ENCODE results near the gene PRDM16. TPM values are rescaled to one million over a fixed set of nuclear protein-coding genes. Genes with fewer than 3 reads are reported as not detected.

PRDM16 gene
- total RNA-seq, 4 donors from 2014 or later, result 0.26 to 7.7 (median 0.35) TPM; not detected in 1

DNA sequence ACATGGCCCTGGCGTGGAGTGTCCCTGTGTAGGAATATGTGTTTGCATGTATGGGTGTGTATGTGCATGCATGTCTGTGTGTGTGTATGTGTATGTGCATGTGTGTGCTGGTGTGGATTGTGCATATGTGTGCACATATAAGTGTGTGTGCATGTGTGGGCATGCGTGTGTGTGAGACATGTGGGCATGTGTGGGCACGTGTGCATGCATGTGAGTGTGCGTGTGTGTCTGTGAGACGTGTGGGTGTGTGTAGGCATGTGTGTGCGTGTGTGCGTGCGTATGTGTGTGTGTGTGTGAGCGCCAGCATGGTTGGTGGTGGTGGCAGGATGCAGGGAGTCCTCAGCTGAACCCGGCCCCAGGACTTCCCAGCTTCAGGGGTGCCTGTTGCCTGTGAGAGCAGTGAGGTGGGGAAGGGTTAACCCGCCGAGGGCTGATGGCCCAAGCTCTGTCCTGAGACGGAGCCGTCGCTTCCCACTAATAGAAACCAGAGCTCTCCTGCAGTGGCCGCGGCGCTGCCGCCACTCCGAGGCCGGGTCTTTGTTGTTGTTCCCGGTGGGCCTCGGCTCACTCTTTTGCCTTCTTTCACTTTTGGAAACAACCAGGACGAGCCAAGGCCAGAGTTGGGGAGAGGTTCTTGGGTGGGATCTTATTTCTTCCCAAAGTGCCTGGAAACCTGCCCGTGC, 241.9 kb downstream of the PRDM16 start:
- H3K36me3 ChIP-seq, result no peaks in the 10 kb centered on the region
- TF ChIP-seq, protein P1, sequence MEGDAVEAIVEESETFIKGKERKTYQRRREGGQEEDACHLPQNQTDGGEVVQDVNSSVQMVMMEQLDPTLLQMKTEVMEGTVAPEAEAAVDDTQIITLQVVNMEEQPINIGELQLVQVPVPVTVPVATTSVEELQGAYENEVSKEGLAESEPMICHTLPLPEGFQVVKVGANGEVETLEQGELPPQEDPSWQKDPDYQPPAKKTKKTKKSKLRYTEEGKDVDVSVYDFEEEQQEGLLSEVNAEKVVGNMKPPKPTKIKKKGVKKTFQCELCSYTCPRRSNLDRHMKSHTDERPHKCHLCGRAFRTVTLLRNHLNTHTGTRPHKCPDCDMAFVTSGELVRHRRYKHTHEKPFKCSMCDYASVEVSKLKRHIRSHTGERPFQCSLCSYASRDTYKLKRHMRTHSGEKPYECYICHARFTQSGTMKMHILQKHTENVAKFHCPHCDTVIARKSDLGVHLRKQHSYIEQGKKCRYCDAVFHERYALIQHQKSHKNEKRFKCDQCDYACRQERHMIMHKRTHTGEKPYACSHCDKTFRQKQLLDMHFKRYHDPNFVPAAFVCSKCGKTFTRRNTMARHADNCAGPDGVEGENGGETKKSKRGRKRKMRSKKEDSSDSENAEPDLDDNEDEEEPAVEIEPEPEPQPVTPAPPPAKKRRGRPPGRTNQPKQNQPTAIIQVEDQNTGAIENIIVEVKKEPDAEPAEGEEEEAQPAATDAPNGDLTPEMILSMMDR (IDR thresholded peaks at IDR 0.05), result no peak
- no peak for TF ChIP-seq POLR2A (IDR thresholded peaks at IDR 0.05)
- H3K4me3 ChIP-seq, result no peak overlapping the region
- no peaks in the 10 kb centered on the region for H3K9me3 ChIP-seq
- peaks cover 9 to 22% of the 10 kb centered on the region in 2 donors for H3K4me1 ChIP-seq
- H3K27ac ChIP-seq, result no peak overlapping the region
- intact Hi-C loops (cut with DNase I; ENCODE audit: low total_unique reads), result no loop called here
- no peak for DNase-seq
- H3K27me3 ChIP-seq, result no peaks in the 10 kb centered on the region

DNA sequence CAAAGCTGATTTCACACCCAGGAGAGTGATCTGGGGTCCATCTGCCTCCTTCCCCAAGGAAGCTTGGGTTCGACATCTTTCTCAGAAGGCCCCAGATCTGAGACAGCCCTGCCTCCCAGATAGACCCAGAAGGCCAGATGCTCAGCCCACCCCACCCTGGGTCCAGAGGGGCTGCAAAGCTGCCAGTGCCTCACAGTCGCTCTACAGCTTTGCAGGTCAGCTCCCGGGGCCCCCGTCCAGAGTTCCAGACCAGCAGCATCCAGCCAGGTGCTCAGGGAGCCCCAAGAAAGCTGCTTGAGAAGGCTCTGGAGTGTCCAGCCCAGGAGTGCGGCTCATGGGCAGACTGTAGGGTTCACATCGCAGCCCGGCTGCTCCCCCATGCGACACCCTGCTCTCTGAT, 242.7 kb downstream of the PRDM16 start:
- Histone ChIP-seq H3K9me3 (no peaks in the 10 kb centered on the region), H3K4me1 (peaks cover 9 to 22% of the 10 kb centered on the region in 2 donors), H3K27ac (peak overlapping the region in 1 of 2 donors; percentile 93), H3K27me3 (no peaks in the 10 kb centered on the region), H3K4me3 (no peak overlapping the region), H3K36me3 (no peaks in the 10 kb centered on the region)
- DNase-seq, result no peak
- TF ChIP-seq, protein P1 (IDR thresholded peaks at IDR 0.05), result no peak
- no peak for TF ChIP-seq POLR2A (IDR thresholded peaks at IDR 0.05)
- intact Hi-C loops (cut with DNase I; ENCODE audit: low total_unique reads), result no loop called here

DNA sequence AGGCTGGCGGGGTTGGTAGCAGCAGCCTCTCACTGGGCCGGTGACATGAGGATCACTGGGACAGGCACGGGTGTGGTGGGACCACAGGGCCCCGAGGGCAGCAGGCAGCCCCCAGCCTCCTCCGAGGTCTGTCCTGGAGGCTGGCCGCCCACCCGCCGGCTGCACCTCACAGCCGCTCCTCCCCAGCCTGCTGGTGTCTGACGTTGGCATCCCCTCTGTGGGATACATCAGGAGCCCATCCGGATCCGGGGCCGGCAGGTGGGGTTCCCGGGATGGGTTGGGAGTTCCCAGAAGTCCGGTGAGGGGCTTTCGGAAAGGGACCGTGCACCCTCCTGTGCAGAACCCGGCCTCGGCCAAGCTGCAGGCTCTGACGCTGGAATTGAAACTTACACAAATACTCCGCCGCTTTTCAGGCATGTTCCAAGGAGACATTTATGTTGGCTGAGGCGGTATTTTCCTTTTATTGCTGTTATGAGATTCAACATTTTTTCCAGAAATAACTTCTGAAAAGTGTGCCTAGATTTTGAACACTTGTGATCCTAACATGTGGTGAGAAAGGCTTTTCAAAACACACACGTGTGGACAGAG, 243.4 kb downstream of the PRDM16 start:
- Histone ChIP-seq H3K9me3 (no peaks in the 10 kb centered on the region), H3K27ac (peak overlapping the region; percentile 93 to 97), H3K4me3 (no peak overlapping the region), H3K36me3 (no peaks in the 10 kb centered on the region), H3K4me1 (peaks cover 9 to 22% of the 10 kb centered on the region in 2 donors), H3K27me3 (no peaks in the 10 kb centered on the region)
- peak; percentile 26 for DNase-seq
- intact Hi-C loops (cut with DNase I; ENCODE audit: low total_unique reads), result no loop called here
- no peak for TF ChIP-seq POLR2A (IDR thresholded peaks at IDR 0.05)
- TF ChIP-seq, protein P1 (IDR thresholded peaks at IDR 0.05), result no peak

DNA sequence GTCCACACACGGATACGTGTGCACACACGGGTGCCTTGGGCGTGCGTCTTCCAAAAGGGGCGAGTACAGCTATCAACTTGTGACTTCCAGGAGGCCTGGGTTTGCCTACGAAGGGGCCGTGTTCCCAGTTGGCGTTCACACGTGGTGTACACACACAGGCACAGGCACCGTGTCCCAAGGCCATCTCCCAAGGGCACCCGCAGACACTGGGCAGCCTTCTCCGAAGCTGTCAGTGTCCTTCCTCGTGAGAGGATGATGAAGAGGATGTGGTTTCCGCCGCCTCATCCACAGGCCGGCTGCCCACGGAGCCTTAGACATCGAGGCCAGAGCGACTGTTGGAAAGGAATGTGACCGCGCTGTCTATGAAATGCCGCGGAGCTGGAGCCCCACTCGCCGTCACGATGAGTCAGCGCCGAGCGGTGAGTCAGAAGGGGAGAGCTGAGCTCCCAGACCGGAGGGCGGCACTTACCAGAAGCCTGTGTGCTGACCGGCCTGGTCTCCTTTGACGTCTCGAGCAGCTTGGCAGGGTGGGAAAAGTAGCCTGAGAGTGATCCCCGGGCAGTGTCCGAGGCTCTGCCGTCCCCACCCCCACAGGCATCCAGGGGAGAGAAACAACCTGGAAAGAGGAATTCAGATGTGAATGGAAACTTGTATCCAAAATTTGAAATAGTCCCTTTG, 244.0 kb downstream of the PRDM16 start:
- intact Hi-C loops (cut with DNase I; ENCODE audit: low total_unique reads), result no loop called here
- peak; percentile 93 to 96 for DNase-seq
- no peaks in the 10 kb centered on the region for H3K27me3 ChIP-seq
- no peak overlapping the region for H3K4me3 ChIP-seq
- peak overlapping the region; percentile 93 to 97 for H3K27ac ChIP-seq
- H3K36me3 ChIP-seq, result no peaks in the 10 kb centered on the region
- H3K9me3 ChIP-seq, result no peaks in the 10 kb centered on the region
- peaks cover 9 to 22% of the 10 kb centered on the region in 2 donors for H3K4me1 ChIP-seq
- TF ChIP-seq, protein P1 (IDR thresholded peaks at IDR 0.05), result no peak
- TF ChIP-seq POLR2A (IDR thresholded peaks at IDR 0.05), result peak; percentile 39 to 47

DNA sequence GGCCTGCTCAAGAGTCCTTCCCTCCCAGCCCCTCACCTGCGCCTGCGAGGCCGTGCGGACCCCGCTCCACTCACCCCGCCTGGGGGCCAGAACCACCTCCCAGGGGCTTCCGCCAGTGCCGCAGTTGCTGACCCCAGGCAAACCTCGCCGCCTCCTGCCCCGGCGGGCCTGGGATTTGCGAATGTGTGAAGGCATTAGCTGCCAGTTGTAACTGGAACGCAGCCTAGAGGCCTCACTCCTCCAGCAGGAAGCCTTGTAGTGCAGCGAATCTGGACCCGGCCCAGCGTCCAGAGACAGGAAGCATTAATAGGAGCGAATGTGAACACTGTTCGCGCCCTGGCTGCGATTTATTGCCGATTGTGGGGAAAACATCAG, 244.6 kb downstream of the PRDM16 start:
- intact Hi-C loops (cut with DNase I; ENCODE audit: low total_unique reads), result no loop called here
- TF ChIP-seq, protein P1 (IDR thresholded peaks at IDR 0.05), result peak in 1 of 4 experiments; percentile 17
- TF ChIP-seq POLR2A (IDR thresholded peaks at IDR 0.05), result no peak
- DNase-seq, result peak; percentile 89 to 93
- H3K27me3 ChIP-seq, result no peaks in the 10 kb centered on the region
- peaks cover 9 to 22% of the 10 kb centered on the region in 2 donors for H3K4me1 ChIP-seq
- peak overlapping the region; percentile 93 to 97 for H3K27ac ChIP-seq
- no peak overlapping the region for H3K4me3 ChIP-seq
- no peaks in the 10 kb centered on the region for H3K36me3 ChIP-seq
- no peaks in the 10 kb centered on the region for H3K9me3 ChIP-seq

Measured in uterus (tissue), 4 donors.